Astrocyte of the hippocampus (primary cell): ENCODE measurements around the gene PPTC7.
A peak's percentile ranks its signal among the peaks of the same experiment; 100 is the strongest.
"Not testable (repeated sequence)": the region's sequence is repeated elsewhere in the genome, so short reads cannot be mapped to it uniquely, and the experiment has no call there.

Experiments
- DNase-seq: peaks from one replicate; pipeline ENCODE4 v3.0.0; 2011; ENCODE audit warnings: low read depth, low spot score

PPTC7 gene

GRCh38 chr12:110583137-110584059 lies at the start of gene PPTC7:
Gene PPTC7, minus strand, starts transcription at chr12:110583318. Its CDS starts 287 bp downstream, at chr12:110583031.
- DNase-seq = peak; percentile 98

- DNase-seq = no peak
Measured at GRCh38 chr12:110627500-110628195, 44.5 kb upstream of the PPTC7 start.

- DNase-seq = no peak
Measured at GRCh38 chr12:110622582-110622981, 39.5 kb upstream of the PPTC7 start.

GRCh38 chr12:110619534-110619953 lies 36.4 kb upstream of the PPTC7 start:
- DNase-seq = no peak

- no peak for DNase-seq
Measured at GRCh38 chr12:110616471-110617115, 33.5 kb upstream of the PPTC7 start.

GRCh38 chr12:110615171-110615570 lies 32.1 kb upstream of the PPTC7 start:
- no peak for DNase-seq

- DNase-seq = peak; percentile 98
Measured at GRCh38 chr12:110613771-110614684, 30.9 kb upstream of the PPTC7 start, which contains the start of gene TCTN1. Gene TCTN1, plus strand, starts transcription at chr12:110614129. Its CDS starts 54 bp downstream, at chr12:110614183.

- DNase-seq = no peak
Measured at GRCh38 chr12:110613071-110613770, 30.1 kb upstream of the PPTC7 start.

- DNase-seq = no peak
Measured at GRCh38 chr12:110606253-110606611, 23.1 kb upstream of the PPTC7 start.

- DNase-seq = peak; percentile 60
Measured at GRCh38 chr12:110602085-110602814, 19.1 kb upstream of the PPTC7 start.

GRCh38 chr12:110600254-110600653 lies 17.1 kb upstream of the PPTC7 start:
- DNase-seq = peak; percentile 61

GRCh38 chr12:110599334-110599733 lies 16.2 kb upstream of the PPTC7 start:
- DNase-seq = no peak

GRCh38 chr12:110597885-110598284 lies 14.8 kb upstream of the PPTC7 start:
- no peak for DNase-seq

GRCh38 chr12:110592919-110593318 lies 9.8 kb upstream of the PPTC7 start:
- DNase-seq = not testable (repeated sequence)

- DNase-seq = no peak
Measured at GRCh38 chr12:110592078-110592477, 9.0 kb upstream of the PPTC7 start.

- DNase-seq = no peak
Measured at GRCh38 chr12:110591451-110592051, 8.4 kb upstream of the PPTC7 start.

GRCh38 chr12:110590806-110591326 lies 7.7 kb upstream of the PPTC7 start:
- DNase-seq = no peak

- DNase-seq = no peak
Measured at GRCh38 chr12:110590059-110590458, 6.9 kb upstream of the PPTC7 start.

GRCh38 chr12:110587102-110587501 lies 4.0 kb upstream of the PPTC7 start:
- not testable (repeated sequence) for DNase-seq
